ENCODE results near the gene PCDHGB3. TPM values are rescaled to one million over a fixed set of nuclear protein-coding genes. Genes with fewer than 3 reads are reported as not detected.
A peak's percentile ranks its signal among the peaks of the same experiment; 100 is the strongest.

PCDHGB3 gene
- total and polyA plus RNA-seq, 9 of the 15 experiments (the other 6 are each of a cell fraction or from before 2014, with no cell fraction given), result 0.05 to 0.19 (median 0.11) TPM; not detected in 2

GRCh38 chr5:141326088-141326854 is 43.8 kb upstream of the PCDHGB3 start:
- 0 out of 2 replicates have a peak, but pooled peaks cover 2% of the 10 kb centered on the region for H3K9me3 ChIP-seq (replicated peaks; ENCODE audit: control insufficient read depth, insufficient read depth, low read depth, low read length)
- H3K4me2 ChIP-seq (ENCODE audit: insufficient read depth, low read length), result peak overlapping the region; percentile 94
- intact Hi-C loops (cut with micrococcal nuclease), result loop anchor here (5.0 to 10.0 kb wide), 2 partner anchors 46 to 111 kb away; partner anchors contain the start of genes PCDHB13, PCDHGA6 and PCDHGB3
- peak; percentile 99 for ATAC-seq
- BruUV-seq (replicated peaks), result TSS peak; percentile 39
- peak overlapping the region; percentile 99 for H2AFZ ChIP-seq (ENCODE audit: low read depth, low read length)
- no peaks in the 10 kb centered on the region for H3K9me1 ChIP-seq (ENCODE audit: control insufficient read depth, insufficient read depth, low read length)
- H4K20me1 ChIP-seq (replicated peaks; ENCODE audit: control insufficient read depth, insufficient read depth, low read length), result no peaks in the 10 kb centered on the region
- peak; percentile 63 to 86 (median 74) for DNase-seq (ENCODE audit: extremely low read depth in 1 of 4, low spot score in 3 of 4)
- ChIA-PET CTCF (ENCODE audit: low intra/inter-chr PET ratio) (interaction anchor here (0.7 to 1.9 kb wide), 7 partner anchors 186 to 239 kb away, joined by 3 to 9 read pairs (median 6); no protein-coding TSS in a partner anchor), POLR2A (interaction anchor here (0.9 kb wide), 1 partner anchor 267 kb away, joined by 3 read pairs; no protein-coding TSS in a partner anchor)
- 2% methylated on average over 27 of the region's 27 CpGs for WGBS (ENCODE audit: insufficient coverage, low coverage, missing lambda C conversion rate)
- no peaks in the 10 kb centered on the region for H3K36me3 ChIP-seq (ENCODE audit: control insufficient read depth, insufficient read depth, low read length)
- FAIRE-seq, result peak; percentile 97
- in situ Hi-C loops (cut with MboI), result no loop called here
- peaks cover 0 to 6% of the 10 kb centered on the region in 2 experiments; a peak in 3 of 5 replicates for H3K27me3 ChIP-seq (ENCODE audit: control insufficient read depth in 2 of 2, insufficient read depth in 2 of 2, low read length in 2 of 2)
- H3K9ac ChIP-seq (ENCODE audit: insufficient read depth in 1 of 2, low read depth in 2 of 2, low read length in 2 of 2), result peak overlapping the region; percentile 74 to 93; a peak in 3 of 4 replicates
- no peaks in the 10 kb centered on the region for H3K79me2 ChIP-seq (ENCODE audit: control insufficient read depth, insufficient read depth, low read length)
- H3K4me1 ChIP-seq (replicated peaks in 1 of 2; ENCODE audit: control insufficient read depth in 2 of 2, insufficient read depth in 2 of 2, low read length in 2 of 2), result no peaks in the 10 kb centered on the region; a peak in 1 of 5 replicates
- peak overlapping the region; percentile 64; the same call in 2 of the 3 replicates for H3K27ac ChIP-seq (ENCODE audit: extremely low read depth, low read depth, low read length)
- H3K4me3 ChIP-seq, result peak overlapping the region; percentile 47
- peak; percentile 21; the same call in 1 of the 2 replicates for TF ChIP-seq MTA1 (IDR thresholded peaks at IDR 0.05; ENCODE audit: borderline replicate concordance)
- TF ChIP-seq NFE2 (IDR thresholded peaks at IDR 0.05; ENCODE audit: low read depth), result peak; percentile 53; the same call in 1 of the 2 replicates
- no peak for TF ChIP-seq SAFB (IDR thresholded peaks at IDR 0.05; ENCODE audit: borderline replicate concordance, low read depth, low read length)
- TF ChIP-seq RAD21 (CRISPR knock-in tag; conservative IDR thresholded peaks at IDR 0.05 in 1 of 2, IDR thresholded peaks at IDR 0.05 in 1 of 2), result peak; percentile 62
- TF ChIP-seq SREBF1 (IDR thresholded peaks at IDR 0.05; ENCODE audit: borderline replicate concordance, low read depth, low read length), result no peak
- TF ChIP-seq CXXC5 (CRISPR knock-in tag; IDR thresholded peaks at IDR 0.05), result peak; percentile 48; the same call in 1 of the 2 replicates
- TF ChIP-seq, protein P1, sequence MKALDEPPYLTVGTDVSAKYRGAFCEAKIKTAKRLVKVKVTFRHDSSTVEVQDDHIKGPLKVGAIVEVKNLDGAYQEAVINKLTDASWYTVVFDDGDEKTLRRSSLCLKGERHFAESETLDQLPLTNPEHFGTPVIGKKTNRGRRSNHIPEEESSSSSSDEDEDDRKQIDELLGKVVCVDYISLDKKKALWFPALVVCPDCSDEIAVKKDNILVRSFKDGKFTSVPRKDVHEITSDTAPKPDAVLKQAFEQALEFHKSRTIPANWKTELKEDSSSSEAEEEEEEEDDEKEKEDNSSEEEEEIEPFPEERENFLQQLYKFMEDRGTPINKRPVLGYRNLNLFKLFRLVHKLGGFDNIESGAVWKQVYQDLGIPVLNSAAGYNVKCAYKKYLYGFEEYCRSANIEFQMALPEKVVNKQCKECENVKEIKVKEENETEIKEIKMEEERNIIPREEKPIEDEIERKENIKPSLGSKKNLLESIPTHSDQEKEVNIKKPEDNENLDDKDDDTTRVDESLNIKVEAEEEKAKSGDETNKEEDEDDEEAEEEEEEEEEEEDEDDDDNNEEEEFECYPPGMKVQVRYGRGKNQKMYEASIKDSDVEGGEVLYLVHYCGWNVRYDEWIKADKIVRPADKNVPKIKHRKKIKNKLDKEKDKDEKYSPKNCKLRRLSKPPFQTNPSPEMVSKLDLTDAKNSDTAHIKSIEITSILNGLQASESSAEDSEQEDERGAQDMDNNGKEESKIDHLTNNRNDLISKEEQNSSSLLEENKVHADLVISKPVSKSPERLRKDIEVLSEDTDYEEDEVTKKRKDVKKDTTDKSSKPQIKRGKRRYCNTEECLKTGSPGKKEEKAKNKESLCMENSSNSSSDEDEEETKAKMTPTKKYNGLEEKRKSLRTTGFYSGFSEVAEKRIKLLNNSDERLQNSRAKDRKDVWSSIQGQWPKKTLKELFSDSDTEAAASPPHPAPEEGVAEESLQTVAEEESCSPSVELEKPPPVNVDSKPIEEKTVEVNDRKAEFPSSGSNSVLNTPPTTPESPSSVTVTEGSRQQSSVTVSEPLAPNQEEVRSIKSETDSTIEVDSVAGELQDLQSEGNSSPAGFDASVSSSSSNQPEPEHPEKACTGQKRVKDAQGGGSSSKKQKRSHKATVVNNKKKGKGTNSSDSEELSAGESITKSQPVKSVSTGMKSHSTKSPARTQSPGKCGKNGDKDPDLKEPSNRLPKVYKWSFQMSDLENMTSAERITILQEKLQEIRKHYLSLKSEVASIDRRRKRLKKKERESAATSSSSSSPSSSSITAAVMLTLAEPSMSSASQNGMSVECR (CRISPR knock-in tag; IDR thresholded peaks at IDR 0.05), result no peak
- TF ChIP-seq MYC (IDR thresholded peaks at IDR 0.05; ENCODE audit: low read depth, low read length), result 0 out of 2 replicates have a peak, but pooled peaks have one; percentile 24
- TF ChIP-seq MYC (CRISPR knock-in tag; IDR thresholded peaks at IDR 0.05; ENCODE audit: borderline replicate concordance, low read depth), result no peak
- no peak for TF ChIP-seq GTF2E2 (tag; IDR thresholded peaks at IDR 0.05)
- peak; percentile 59 for TF ChIP-seq POLR2B (IDR thresholded peaks at IDR 0.05; ENCODE audit: low read depth, partially characterized antibody)
- 0 out of 2 replicates have a peak, but pooled peaks have one; percentile 31 for TF ChIP-seq TRIM28 (IDR thresholded peaks at IDR 0.05)
- 0 out of 2 replicates have a peak, but pooled peaks have one; percentile 70 for TF ChIP-seq CREM (IDR thresholded peaks at IDR 0.05; ENCODE audit: low read depth)
- TF ChIP-seq ZNF436 (CRISPR knock-in tag; IDR thresholded peaks at IDR 0.05), result no peak
- TF ChIP-seq MAFK (IDR thresholded peaks at IDR 0.05; ENCODE audit: low read length), result peak; percentile 61; the same call in 1 of the 2 replicates
- TF ChIP-seq STAT5A (IDR thresholded peaks at IDR 0.05; ENCODE audit: borderline replicate concordance, low read length), result no peak

All from K562 (cell line).